ENCODE measurements around the gene TSPAN16.

DNA sequence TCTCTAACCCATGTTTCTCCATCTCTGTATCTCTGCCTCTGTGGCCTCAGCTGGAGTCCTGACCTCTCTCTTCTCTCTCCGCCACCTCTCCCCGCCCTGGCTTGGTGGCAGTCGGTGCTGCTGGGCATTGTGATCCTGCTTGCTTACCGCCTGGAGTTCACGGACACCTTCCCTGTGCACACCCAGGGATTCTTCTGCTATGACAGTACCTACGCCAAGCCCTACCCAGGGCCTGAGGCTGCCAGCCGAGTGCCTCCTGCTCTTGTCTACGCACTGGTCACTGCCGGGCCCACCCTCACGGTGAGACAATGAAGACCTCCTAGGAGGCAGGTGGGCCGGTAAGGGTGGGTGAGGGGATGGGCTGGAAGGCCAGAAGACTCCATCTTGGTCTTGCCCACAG is 63.5 kb downstream of the TSPAN16 start:
- TF ChIP-seq POLR2A (IDR thresholded peaks at IDR 0.05) (no peak), POLR2AphosphoS5 (IDR thresholded peaks at IDR 0.05) (no peak), EP300 (IDR thresholded peaks at IDR 0.05) (no peak)
- TF ChIP-seq, protein P1, sequence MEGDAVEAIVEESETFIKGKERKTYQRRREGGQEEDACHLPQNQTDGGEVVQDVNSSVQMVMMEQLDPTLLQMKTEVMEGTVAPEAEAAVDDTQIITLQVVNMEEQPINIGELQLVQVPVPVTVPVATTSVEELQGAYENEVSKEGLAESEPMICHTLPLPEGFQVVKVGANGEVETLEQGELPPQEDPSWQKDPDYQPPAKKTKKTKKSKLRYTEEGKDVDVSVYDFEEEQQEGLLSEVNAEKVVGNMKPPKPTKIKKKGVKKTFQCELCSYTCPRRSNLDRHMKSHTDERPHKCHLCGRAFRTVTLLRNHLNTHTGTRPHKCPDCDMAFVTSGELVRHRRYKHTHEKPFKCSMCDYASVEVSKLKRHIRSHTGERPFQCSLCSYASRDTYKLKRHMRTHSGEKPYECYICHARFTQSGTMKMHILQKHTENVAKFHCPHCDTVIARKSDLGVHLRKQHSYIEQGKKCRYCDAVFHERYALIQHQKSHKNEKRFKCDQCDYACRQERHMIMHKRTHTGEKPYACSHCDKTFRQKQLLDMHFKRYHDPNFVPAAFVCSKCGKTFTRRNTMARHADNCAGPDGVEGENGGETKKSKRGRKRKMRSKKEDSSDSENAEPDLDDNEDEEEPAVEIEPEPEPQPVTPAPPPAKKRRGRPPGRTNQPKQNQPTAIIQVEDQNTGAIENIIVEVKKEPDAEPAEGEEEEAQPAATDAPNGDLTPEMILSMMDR (IDR thresholded peaks at IDR 0.05): no peak

Measured in suprapubic skin (tissue), 4 donors.